MCF 10A (cell line): ENCODE results near the gene ME3. TPM values are rescaled to one million over a fixed set of nuclear protein-coding genes. Genes with fewer than 3 reads are reported as not detected.

Experiments
- BruUV-seq: library from RNA; stranded (reverse); fragments of 400-500 nt; replicated peaks from 2 replicates; lab custom pipeline; 2021; lab: Mats Ljungman, UMichigan
- CTCF ChIA-PET: fragments of 300-600 bp; sonication (Branson Sonifier 250); formaldehyde crosslinking; extraction: SDS; loops from one replicate; lab custom pipeline; 2021; ENCODE audit warnings: antibody characterized with exemption, inconsistent platforms; lab: Yijun Ruan, JAX
- POLR2A ChIA-PET: fragments of 300-600, 350-650 bp; sonication (Branson Sonifier 250); formaldehyde crosslinking; extraction: SDS; loops from one replicate; lab custom pipeline; 2020; ENCODE audit warnings: antibody characterized with exemption, inconsistent platforms; lab: Yijun Ruan, JAX
- DNase-seq: peaks from one replicate; pipeline ENCODE4 v3.0.0-alpha.2; 2018; ENCODE audit not compliant: unreplicated experiment
- H3K27ac Mint-ChIP-seq: one replicate; pipeline ENCODE4 v1.8.0; 2022; ENCODE audit warnings: mild to moderate bottlenecking, low read depth, mixed read lengths; ENCODE audit not compliant: unreplicated experiment
- H3K27me3 Mint-ChIP-seq: one replicate; pipeline ENCODE4 v1.8.0; 2022; ENCODE audit warnings: mixed read lengths; ENCODE audit not compliant: insufficient read depth, unreplicated experiment
- H3K36me3 Mint-ChIP-seq: one replicate; pipeline ENCODE4 v1.8.0; 2022; ENCODE audit warnings: mild to moderate bottlenecking, moderate library complexity, mixed read lengths; ENCODE audit not compliant: insufficient read depth, unreplicated experiment
- H3K4me1 Mint-ChIP-seq: one replicate; pipeline ENCODE4 v1.8.0; 2022; ENCODE audit warnings: mixed read lengths; ENCODE audit not compliant: insufficient read depth, unreplicated experiment
- H3K4me3 Mint-ChIP-seq: one replicate; pipeline ENCODE4 v1.8.0; 2022; ENCODE audit warnings: mild to moderate bottlenecking, moderate library complexity, mixed read lengths; ENCODE audit not compliant: unreplicated experiment
- H3K9me3 Mint-ChIP-seq: one replicate; pipeline ENCODE4 v1.8.0; 2022; ENCODE audit warnings: mixed read lengths; ENCODE audit not compliant: unreplicated experiment
- intact Hi-C: fragments of 100-400 bp; cut with micrococcal nuclease; formaldehyde crosslinking; loops from 2 replicates; pipeline ENCODE4 v1.14.1; 2022
- total RNA-seq: library from RNA; stranded (reverse); gene quantifications from 2 replicates; pipeline ENCODE4 v1.2.3, GENCODE V29; 2022
- TF ChIP-seq, protein P1 (sequence below): fragments of 200-600 bp; IDR thresholded peaks from one replicate; pipeline ENCODE4 v1.8.0; 2022; ENCODE audit warnings: antibody characterized with exemption, mild to moderate bottlenecking; ENCODE audit not compliant: unreplicated experiment

Gene ME3
- total RNA-seq, 1 experiment from 2014 or later = not detected

DNA sequence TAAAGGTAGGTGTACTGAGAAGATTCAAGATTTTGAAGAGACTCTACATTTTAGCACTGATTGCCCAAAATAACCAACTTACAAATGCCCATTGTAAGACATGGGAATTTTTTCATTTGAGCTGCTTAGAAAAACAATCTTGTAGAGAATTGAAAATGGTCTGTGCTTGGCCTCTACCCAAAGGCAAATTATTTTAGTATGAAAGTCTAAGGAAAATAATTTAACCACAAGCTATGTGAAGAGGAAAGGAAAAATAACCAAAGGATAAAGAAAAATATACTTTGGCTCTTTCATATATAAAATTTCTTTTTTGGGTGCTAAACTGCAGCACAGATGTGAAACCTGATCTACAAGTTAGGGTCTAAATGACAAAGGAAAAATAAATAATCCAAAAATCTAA is 54.9 kb downstream of the ME3 start:
- intact Hi-C loops = no loop called here
- TF ChIP-seq, protein P1, sequence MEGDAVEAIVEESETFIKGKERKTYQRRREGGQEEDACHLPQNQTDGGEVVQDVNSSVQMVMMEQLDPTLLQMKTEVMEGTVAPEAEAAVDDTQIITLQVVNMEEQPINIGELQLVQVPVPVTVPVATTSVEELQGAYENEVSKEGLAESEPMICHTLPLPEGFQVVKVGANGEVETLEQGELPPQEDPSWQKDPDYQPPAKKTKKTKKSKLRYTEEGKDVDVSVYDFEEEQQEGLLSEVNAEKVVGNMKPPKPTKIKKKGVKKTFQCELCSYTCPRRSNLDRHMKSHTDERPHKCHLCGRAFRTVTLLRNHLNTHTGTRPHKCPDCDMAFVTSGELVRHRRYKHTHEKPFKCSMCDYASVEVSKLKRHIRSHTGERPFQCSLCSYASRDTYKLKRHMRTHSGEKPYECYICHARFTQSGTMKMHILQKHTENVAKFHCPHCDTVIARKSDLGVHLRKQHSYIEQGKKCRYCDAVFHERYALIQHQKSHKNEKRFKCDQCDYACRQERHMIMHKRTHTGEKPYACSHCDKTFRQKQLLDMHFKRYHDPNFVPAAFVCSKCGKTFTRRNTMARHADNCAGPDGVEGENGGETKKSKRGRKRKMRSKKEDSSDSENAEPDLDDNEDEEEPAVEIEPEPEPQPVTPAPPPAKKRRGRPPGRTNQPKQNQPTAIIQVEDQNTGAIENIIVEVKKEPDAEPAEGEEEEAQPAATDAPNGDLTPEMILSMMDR = no peak
- Mint-ChIP-seq H3K27me3 (no peaks in the 10 kb centered on the region), H3K4me3 (no peak overlapping the region), H3K36me3 (no peaks in the 10 kb centered on the region), H3K9me3 (peaks cover 7% of the 10 kb centered on the region), H3K4me1 (peaks cover 6% of the 10 kb centered on the region), H3K27ac (no peak overlapping the region)
- no TSS peak for BruUV-seq
- POLR2A ChIA-PET = no interaction called here
- CTCF ChIA-PET = interaction anchor here (0.6 to 1.5 kb wide), 5 partner anchors 9 to 338 kb away, joined by 3 to 7 read pairs (median 3); no protein-coding TSS in a partner anchor
- no peak for DNase-seq

DNA sequence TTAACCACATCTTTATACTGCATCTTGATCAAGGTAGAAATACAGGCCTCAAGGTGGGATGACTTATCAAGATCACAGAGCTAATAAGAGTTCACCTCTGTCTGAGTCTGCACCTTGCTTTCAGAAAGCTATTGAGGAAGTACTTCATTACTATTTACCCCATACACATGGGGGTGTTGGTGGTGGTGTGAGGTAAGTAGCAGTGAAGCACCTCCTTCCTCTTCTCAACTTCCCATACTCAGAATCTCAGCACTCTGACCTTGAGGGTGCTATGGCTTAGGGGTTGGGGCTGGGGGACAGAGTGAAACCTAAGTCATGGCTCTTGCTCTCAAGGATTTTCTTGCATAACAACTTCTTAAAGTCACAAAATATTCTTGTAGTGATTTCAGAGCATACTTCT is 56.9 kb downstream of the ME3 start:
- intact Hi-C loops = no loop called here
- no peaks in the 10 kb centered on the region for H3K4me1 Mint-ChIP-seq
- CTCF ChIA-PET = interaction anchor here (0.9 to 1.1 kb wide), 3 partner anchors 160 to 257 kb away, joined by 4 to 5 read pairs (median 4); no protein-coding TSS in a partner anchor
- no peak overlapping the region for H3K4me3 Mint-ChIP-seq
- no peak for DNase-seq
- H3K9me3 Mint-ChIP-seq = peaks cover 7% of the 10 kb centered on the region
- no TSS peak for BruUV-seq
- POLR2A ChIA-PET = interaction anchor here (1.1 kb wide), 1 partner anchor 139 kb away, joined by 3 read pairs; no protein-coding TSS in a partner anchor
- TF ChIP-seq, protein P1 = no peak
- H3K36me3 Mint-ChIP-seq = no peaks in the 10 kb centered on the region
- no peaks in the 10 kb centered on the region for H3K27me3 Mint-ChIP-seq
- H3K27ac Mint-ChIP-seq = no peak overlapping the region

DNA sequence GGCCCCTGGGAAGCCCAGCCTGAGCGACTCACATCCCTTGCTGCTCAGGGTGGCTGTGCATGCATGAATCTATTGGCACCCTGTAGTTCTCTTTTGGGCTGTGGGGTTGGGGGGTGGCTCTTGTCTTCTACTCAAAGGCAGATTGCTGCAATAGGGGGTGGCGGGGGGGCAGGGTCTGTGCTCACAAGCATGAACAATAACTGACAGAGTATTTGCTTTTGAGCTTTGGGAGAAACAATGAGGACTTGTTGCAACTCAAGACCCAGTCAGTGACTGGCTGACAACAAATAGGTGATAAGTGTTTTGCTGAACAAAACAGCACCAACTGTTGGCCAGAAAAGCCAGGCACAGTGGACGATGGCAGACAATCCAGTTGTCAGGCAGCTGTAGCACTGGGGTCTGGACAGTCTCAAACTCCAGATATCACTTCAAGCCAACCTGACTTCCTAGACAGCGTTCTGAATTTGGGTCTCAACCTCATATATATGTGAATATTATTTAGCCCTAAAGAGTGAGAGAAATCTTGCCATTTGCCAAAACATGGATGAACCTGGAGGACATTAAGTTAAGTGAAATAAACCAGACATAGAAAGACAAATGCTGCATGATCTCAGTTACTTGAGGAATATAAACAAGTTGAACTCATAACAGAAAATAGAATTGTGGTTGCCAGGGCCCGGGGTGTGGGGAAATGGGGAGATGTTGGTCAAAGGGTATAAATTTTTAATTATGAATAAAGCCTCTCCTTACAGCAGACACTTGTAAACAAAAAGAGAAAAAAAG is 61.7 kb downstream of the ME3 start:
- ChIA-PET POLR2A (no interaction called here), CTCF (interaction anchor here (1.2 to 5.4 kb wide), 2 partner anchors 154 to 192 kb away, joined by 3 to 46 read pairs; no protein-coding TSS in a partner anchor)
- Mint-ChIP-seq H3K4me3 (no peak overlapping the region), H3K9me3 (peaks cover 7% of the 10 kb centered on the region), H3K36me3 (no peaks in the 10 kb centered on the region), H3K27ac (no peak overlapping the region), H3K27me3 (no peaks in the 10 kb centered on the region), H3K4me1 (peaks cover 20% of the 10 kb centered on the region)
- DNase-seq = no peak
- no TSS peak for BruUV-seq
- TF ChIP-seq, protein P1 = no peak
- intact Hi-C loops = no loop called here

DNA sequence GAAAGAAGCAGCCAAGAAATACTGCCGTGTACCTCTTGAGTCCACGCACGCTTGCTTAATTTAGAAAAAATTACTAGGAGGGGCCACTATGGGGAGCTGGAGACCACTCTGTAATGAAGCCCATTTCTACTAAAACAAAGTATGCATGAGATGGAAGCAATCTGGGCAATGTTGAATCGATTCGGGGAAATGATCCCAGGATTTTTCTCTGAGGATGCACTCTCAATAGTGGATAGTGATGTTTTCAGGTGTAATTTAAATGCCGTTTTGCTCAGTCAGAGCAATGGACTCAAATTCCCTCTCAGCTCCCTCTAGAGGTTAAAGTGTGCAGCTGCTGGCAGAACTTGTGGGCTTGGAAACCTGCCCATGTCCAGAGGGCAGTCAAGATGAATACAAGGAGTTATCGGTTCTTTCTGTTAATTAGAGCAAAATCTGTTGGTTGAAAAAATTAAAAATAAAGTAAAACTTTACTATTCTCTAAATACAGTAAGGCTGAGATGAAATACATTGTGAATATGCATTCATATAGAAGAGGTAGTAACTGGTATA is 64.1 kb downstream of the ME3 start:
- Mint-ChIP-seq H3K27ac (no peak overlapping the region), H3K9me3 (no peaks in the 10 kb centered on the region), H3K4me1 (peaks cover 20% of the 10 kb centered on the region), H3K4me3 (no peak overlapping the region), H3K36me3 (no peaks in the 10 kb centered on the region), H3K27me3 (no peaks in the 10 kb centered on the region)
- POLR2A ChIA-PET = interaction anchor here (0.7 to 1.2 kb wide), 3 partner anchors 17 to 151 kb away, joined by 3 to 5 read pairs (median 4); no protein-coding TSS in a partner anchor
- intact Hi-C loops = loop anchor here (1.0 to 2.0 kb wide), 5 partner anchors 134 to 310 kb away; no protein-coding TSS in a partner anchor
- CTCF ChIA-PET = interaction anchor here (0.6 to 5.4 kb wide), 54 partner anchors 10 to 1427 kb away, joined by 3 to 46 read pairs (median 4); partner anchors contain the start of gene PRSS23
- peak; percentile 82 for DNase-seq
- BruUV-seq = no TSS peak
- TF ChIP-seq, protein P1 = peak; percentile 89
